Esophagus muscularis mucosa (tissue), 4 donors: ENCODE results near the gene ORC3.

Experiments used
- EP300 ChIP-seq: sonication (generic); formaldehyde crosslinking; IDR thresholded peaks from one replicate; pipeline ENCODE4 v1.6.1; 2017; ENCODE audit warnings: antibody characterized with exemption
- POLR2A ChIP-seq: fragments of 450-650 bp; IDR thresholded peaks from one replicate; pipeline ENCODE4 v1.6.1; 2017; ENCODE audit warnings: antibody characterized with exemption, moderate library complexity, mild to moderate bottlenecking, low read depth
- POLR2AphosphoS5 ChIP-seq, 2 donors: sonication (generic); formaldehyde crosslinking; IDR thresholded peaks; one replicate each; pipeline ENCODE4 v1.6.1; 2017; ENCODE audit warnings: antibody characterized with exemption in 2 of 2
- TF ChIP-seq, protein P1 (sequence below), 3 experiments: fragments of 200-600 bp in 2 of 3; fragments of 450-650 bp in 1 of 3; sonication (generic) in 2 of 3; IDR thresholded peaks; one replicate each; pipeline ENCODE4 v1.5.1; 2017 to 2019; ENCODE audit warnings: antibody characterized with exemption in 3 of 3, mild to moderate bottlenecking in 2 of 3, moderate library complexity in 1 of 3

DNA sequence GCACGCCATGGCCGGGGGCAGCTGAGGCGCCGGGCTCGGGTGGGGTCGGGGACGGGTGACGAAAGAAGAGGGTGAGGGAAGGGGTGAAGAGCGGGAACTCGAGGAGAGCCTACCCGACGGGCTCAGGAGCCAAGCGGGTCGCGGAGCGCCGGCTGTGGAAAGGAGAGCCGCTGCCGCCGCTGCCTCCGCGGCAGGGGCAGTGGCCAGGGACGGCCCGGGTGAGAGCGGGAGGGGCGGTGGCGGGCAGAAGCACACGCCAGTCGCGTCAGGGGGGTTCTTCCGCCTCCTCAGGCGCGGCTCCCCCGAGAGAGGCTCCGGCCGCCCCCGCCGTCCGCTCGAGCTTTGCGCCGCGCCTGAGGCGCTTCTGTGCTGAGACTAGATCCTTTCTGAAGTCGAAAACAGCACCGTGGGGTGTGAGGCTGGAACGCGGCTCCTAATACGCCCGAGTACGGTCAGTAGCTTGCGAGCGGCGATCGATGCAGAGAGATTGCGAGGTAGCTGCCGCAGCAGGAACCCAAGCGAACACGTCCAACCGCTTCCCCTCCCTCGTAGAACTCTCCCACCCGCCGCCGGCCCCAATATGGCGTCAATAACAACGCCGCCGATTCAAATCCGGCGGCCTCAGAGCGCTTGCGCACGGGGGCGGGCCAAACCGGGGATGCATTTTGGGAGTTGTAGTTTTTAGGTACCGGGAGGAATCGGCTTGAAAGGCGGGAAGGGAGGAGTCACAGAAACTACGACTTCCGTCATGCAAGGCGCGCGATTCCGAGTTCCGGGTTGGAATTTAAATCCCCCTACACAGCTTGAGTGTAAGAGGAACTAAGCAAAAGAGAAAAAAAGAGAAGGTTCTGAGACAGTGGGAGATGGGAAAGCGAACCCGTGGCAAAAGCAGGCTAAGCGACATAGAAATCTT lies 112.0 kb downstream of the ORC3 start, which contains the start of gene AKIRIN2:
- TF ChIP-seq EP300 (no peak), POLR2A (peak; percentile 94), POLR2AphosphoS5 (IDR thresholded peaks at IDR 0.05) (peak; percentile 98 to 99)
- TF ChIP-seq, protein P1, sequence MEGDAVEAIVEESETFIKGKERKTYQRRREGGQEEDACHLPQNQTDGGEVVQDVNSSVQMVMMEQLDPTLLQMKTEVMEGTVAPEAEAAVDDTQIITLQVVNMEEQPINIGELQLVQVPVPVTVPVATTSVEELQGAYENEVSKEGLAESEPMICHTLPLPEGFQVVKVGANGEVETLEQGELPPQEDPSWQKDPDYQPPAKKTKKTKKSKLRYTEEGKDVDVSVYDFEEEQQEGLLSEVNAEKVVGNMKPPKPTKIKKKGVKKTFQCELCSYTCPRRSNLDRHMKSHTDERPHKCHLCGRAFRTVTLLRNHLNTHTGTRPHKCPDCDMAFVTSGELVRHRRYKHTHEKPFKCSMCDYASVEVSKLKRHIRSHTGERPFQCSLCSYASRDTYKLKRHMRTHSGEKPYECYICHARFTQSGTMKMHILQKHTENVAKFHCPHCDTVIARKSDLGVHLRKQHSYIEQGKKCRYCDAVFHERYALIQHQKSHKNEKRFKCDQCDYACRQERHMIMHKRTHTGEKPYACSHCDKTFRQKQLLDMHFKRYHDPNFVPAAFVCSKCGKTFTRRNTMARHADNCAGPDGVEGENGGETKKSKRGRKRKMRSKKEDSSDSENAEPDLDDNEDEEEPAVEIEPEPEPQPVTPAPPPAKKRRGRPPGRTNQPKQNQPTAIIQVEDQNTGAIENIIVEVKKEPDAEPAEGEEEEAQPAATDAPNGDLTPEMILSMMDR (IDR thresholded peaks at IDR 0.05): no peak
